AG09319 (cell line): ENCODE measurements around the gene CX3CL1.

Experiments used
- DNase-seq: peaks from one replicate; pipeline ENCODE4 v3.0.0-alpha.2; 2010; ENCODE audit warnings: low read depth; ENCODE audit errors: extremely low read depth
- TF ChIP-seq, protein P1 (sequence below): IDR thresholded peaks from 2 replicates; pipeline ENCODE4 v1.5.1; 2011; ENCODE audit warnings: low read depth, mild to moderate bottlenecking, inconsistent platforms, low read length, moderate library complexity

Gene CX3CL1

GRCh38 chr16:57386381-57386951 lies 14.2 kb downstream of the CX3CL1 start:
- TF ChIP-seq, protein P1, sequence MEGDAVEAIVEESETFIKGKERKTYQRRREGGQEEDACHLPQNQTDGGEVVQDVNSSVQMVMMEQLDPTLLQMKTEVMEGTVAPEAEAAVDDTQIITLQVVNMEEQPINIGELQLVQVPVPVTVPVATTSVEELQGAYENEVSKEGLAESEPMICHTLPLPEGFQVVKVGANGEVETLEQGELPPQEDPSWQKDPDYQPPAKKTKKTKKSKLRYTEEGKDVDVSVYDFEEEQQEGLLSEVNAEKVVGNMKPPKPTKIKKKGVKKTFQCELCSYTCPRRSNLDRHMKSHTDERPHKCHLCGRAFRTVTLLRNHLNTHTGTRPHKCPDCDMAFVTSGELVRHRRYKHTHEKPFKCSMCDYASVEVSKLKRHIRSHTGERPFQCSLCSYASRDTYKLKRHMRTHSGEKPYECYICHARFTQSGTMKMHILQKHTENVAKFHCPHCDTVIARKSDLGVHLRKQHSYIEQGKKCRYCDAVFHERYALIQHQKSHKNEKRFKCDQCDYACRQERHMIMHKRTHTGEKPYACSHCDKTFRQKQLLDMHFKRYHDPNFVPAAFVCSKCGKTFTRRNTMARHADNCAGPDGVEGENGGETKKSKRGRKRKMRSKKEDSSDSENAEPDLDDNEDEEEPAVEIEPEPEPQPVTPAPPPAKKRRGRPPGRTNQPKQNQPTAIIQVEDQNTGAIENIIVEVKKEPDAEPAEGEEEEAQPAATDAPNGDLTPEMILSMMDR: no peak
- no peak for DNase-seq

DNA sequence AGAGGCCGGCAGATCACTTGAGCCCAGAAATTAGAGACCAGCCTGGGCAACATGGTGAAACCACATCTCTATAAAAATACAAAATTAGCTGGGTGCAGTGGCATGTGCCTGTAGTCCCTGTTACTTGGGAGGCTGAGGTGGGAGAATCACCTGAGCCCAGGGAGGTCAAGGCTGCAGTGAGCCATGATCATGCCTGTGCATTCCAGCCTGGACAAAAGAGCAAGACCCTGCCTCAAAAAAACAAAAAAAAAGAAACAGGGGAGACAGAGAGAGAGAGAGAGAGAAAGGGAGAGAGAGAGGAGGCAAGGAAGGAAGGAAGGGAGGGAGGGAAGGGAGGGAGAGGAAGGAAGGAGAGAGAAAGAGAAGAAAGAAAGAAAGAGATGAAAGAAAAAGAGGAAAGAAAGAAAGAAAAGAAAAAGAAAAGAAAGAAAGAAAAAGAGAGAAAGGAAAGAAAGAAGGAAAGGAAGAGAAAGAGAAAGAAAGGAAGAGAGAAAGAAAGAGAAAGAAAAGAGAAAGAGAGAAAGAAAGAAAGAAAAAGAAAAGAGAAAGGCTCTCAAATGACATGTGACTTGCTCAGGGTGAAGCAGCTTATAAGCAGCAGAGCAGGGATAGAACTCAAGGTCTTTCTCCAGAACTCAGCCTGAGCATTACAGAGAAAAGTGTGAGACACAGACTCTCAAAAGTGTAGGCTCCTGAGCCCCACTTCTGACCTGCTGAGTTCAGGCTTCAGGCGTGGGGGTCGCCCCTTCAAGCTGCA lies 15.5 kb downstream of the CX3CL1 start:
- no peak for DNase-seq
- TF ChIP-seq, protein P1: no peak

- TF ChIP-seq, protein P1: no peak
- no peak for DNase-seq
These were observed 16.2 kb downstream of the CX3CL1 start for GRCh38 chr16:57388359-57389086.

DNA sequence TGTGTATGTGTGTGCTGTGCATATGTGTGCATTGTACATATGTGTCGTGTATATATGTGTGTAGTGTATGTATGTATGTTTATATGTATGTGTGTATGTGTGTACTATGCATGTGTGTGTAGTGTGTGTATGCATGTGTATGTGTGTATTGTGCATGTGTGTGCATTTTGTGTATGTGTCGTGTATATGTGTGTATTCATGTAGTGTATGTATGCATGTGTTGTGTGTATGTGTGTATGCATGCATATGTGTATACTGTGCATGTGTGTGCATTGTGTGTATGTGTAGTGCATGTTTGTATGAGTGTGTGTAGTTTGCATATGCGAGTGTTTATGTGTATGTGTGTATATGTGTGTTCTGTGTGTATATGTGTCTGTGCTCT lies 16.8 kb downstream of the CX3CL1 start:
- TF ChIP-seq, protein P1: no peak
- no peak for DNase-seq

GRCh38 chr16:57390636-57391295 lies 18.5 kb downstream of the CX3CL1 start:
- TF ChIP-seq, protein P1: no peak
- DNase-seq: no peak

DNA sequence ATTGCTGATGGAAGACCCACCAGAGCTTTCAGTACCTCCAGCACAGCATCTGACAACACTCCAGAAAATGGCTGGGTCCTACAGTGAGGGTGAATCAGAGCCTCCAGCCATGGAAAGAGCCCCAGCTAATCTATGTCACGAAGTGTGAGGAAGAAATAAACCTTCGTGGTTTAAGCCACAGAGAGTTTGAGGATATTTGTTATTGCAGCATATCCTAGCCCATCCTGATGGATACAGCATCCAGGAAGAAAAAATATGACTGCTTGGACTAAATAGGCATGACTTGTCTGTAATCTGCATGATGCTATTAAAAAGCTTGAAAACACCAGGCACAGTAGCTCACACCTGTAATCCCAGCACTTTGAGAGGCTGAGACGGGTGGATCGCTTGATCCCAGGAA lies 19.0 kb downstream of the CX3CL1 start:
- no peak for DNase-seq
- TF ChIP-seq, protein P1: no peak

DNA sequence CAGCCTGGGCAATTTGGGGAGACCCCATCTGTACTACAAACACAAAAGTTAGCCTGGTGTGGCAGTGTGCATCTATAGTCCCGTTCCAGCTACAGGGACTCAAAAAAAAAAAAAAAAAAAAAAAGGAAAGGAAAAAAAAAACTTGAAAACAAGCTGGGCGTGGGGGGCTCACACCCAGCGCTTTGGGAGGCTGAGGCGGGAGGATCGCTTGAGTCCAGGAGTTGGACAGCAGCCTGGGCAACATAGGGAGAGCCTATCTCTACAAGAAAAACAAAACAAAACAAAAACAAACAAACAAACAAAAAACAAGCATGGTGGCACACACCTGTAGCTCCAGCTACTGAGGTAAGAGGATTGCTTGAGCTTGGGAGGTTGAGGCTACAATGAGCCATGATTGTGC lies 19.4 kb downstream of the CX3CL1 start:
- no peak for DNase-seq
- TF ChIP-seq, protein P1: no peak
